Measurements from ENCODE around the gene NKX2-3. TPM values are rescaled to one million over a fixed set of nuclear protein-coding genes. Genes with fewer than 3 reads are reported as not detected.

Gene NKX2-3
- polyA plus RNA-seq, 2 donors, result 0.14 to 1.1 TPM

- no peaks in the 10 kb centered on the region for H3K27me3 ChIP-seq (ENCODE audit: control insufficient read depth in 1 of 2, insufficient read depth in 2 of 2, low read length in 2 of 2)
These were observed 39.1 kb downstream of the NKX2-3 start for GRCh38 chr10:99571816-99572215.

GRCh38 chr10:99573790-99574189 is 41.0 kb downstream of the NKX2-3 start:
- H3K4me3 ChIP-seq (ENCODE audit: low read depth in 1 of 2, low read length in 2 of 2), result no peak overlapping the region
- H3K27ac ChIP-seq (ENCODE audit: low read depth in 2 of 2, low read length in 1 of 2), result no peak overlapping the region
- WGBS, 2 donors, result 38% methylated on average over 5 of the region's 5 CpGs
- H3K27me3 ChIP-seq (ENCODE audit: control insufficient read depth in 1 of 2, insufficient read depth in 2 of 2, low read length in 2 of 2), result no peaks in the 10 kb centered on the region
- no peaks in the 10 kb centered on the region for H3K36me3 ChIP-seq (ENCODE audit: control insufficient read depth in 2 of 2, insufficient read depth in 2 of 2, low read length in 1 of 2)
- H3K9me3 ChIP-seq (ENCODE audit: control insufficient read depth in 2 of 2, insufficient read depth in 1 of 2, low read depth in 1 of 2, low read length in 1 of 2), result no peaks in the 10 kb centered on the region
- no peaks in the 10 kb centered on the region for H3K4me1 ChIP-seq (ENCODE audit: control insufficient read depth in 2 of 2, insufficient read depth in 2 of 2, low read length in 1 of 2)

More at GRCh38 chr10:99571816-99572215, 39.1 kb downstream of the NKX2-3 start:
- no peaks in the 10 kb centered on the region for H3K4me1 ChIP-seq (ENCODE audit: control insufficient read depth in 2 of 2, insufficient read depth in 2 of 2, low read length in 1 of 2)
- no peak overlapping the region for H3K27ac ChIP-seq (ENCODE audit: low read depth in 2 of 2, low read length in 1 of 2)
- H3K36me3 ChIP-seq (ENCODE audit: control insufficient read depth in 2 of 2, insufficient read depth in 2 of 2, low read length in 1 of 2), result no peaks in the 10 kb centered on the region
- H3K9me3 ChIP-seq (ENCODE audit: control insufficient read depth in 2 of 2, insufficient read depth in 1 of 2, low read depth in 1 of 2, low read length in 1 of 2), result no peaks in the 10 kb centered on the region
- no peak overlapping the region for H3K4me3 ChIP-seq (ENCODE audit: low read depth in 1 of 2, low read length in 2 of 2)
- WGBS, 2 donors, result 67 to 68% methylated on average over 1 of the region's 1 CpG

- no peaks in the 10 kb centered on the region for H3K27me3 ChIP-seq (ENCODE audit: control insufficient read depth in 1 of 2, insufficient read depth in 2 of 2, low read length in 2 of 2)
- WGBS, 2 donors, result 62 to 88% methylated on average over 1 of the region's 1 CpG
These were observed 47.2 kb downstream of the NKX2-3 start for GRCh38 chr10:99579971-99580370.

GRCh38 chr10:99582255-99582770 is 49.6 kb downstream of the NKX2-3 start:
- Histone ChIP-seq H3K4me1 (ENCODE audit: control insufficient read depth in 2 of 2, insufficient read depth in 2 of 2, low read length in 1 of 2) (peaks cover 0 to 4% of the 10 kb centered on the region in 2 donors), H3K36me3 (ENCODE audit: control insufficient read depth in 2 of 2, insufficient read depth in 2 of 2, low read length in 1 of 2) (no peaks in the 10 kb centered on the region), H3K4me3 (ENCODE audit: low read depth in 1 of 2, low read length in 2 of 2) (no peak overlapping the region), H3K9me3 (ENCODE audit: control insufficient read depth in 2 of 2, insufficient read depth in 1 of 2, low read depth in 1 of 2, low read length in 1 of 2) (no peaks in the 10 kb centered on the region), H3K27me3 (ENCODE audit: control insufficient read depth in 1 of 2, insufficient read depth in 2 of 2, low read length in 2 of 2) (no peaks in the 10 kb centered on the region), H3K27ac (ENCODE audit: low read depth in 2 of 2, low read length in 1 of 2) (no peak overlapping the region)
- WGBS, 2 donors, result 52 to 66% methylated on average over 6 of the region's 6 CpGs

More at GRCh38 chr10:99579971-99580370, 47.2 kb downstream of the NKX2-3 start:
- H3K27ac ChIP-seq (ENCODE audit: low read depth in 2 of 2, low read length in 1 of 2), result no peak overlapping the region
- H3K4me3 ChIP-seq (ENCODE audit: low read depth in 1 of 2, low read length in 2 of 2), result no peak overlapping the region
- no peaks in the 10 kb centered on the region for H3K36me3 ChIP-seq (ENCODE audit: control insufficient read depth in 2 of 2, insufficient read depth in 2 of 2, low read length in 1 of 2)
- H3K4me1 ChIP-seq (ENCODE audit: control insufficient read depth in 2 of 2, insufficient read depth in 2 of 2, low read length in 1 of 2), result peaks cover 0 to 4% of the 10 kb centered on the region in 2 donors
- H3K9me3 ChIP-seq (ENCODE audit: control insufficient read depth in 2 of 2, insufficient read depth in 1 of 2, low read depth in 1 of 2, low read length in 1 of 2), result no peaks in the 10 kb centered on the region

GRCh38 chr10:99583687-99584086 is 50.9 kb downstream of the NKX2-3 start:
- no peaks in the 10 kb centered on the region for H3K9me3 ChIP-seq (ENCODE audit: control insufficient read depth in 2 of 2, insufficient read depth in 1 of 2, low read depth in 1 of 2, low read length in 1 of 2)
- H3K4me3 ChIP-seq (ENCODE audit: low read depth in 1 of 2, low read length in 2 of 2), result no peak overlapping the region
- WGBS, 2 donors, result 45 to 51% methylated on average over 8 of the region's 8 CpGs
- H3K4me1 ChIP-seq (ENCODE audit: control insufficient read depth in 2 of 2, insufficient read depth in 2 of 2, low read length in 1 of 2), result peaks cover 0 to 4% of the 10 kb centered on the region in 2 donors
- no peaks in the 10 kb centered on the region for H3K27me3 ChIP-seq (ENCODE audit: control insufficient read depth in 1 of 2, insufficient read depth in 2 of 2, low read length in 2 of 2)
- no peaks in the 10 kb centered on the region for H3K36me3 ChIP-seq (ENCODE audit: control insufficient read depth in 2 of 2, insufficient read depth in 2 of 2, low read length in 1 of 2)
- H3K27ac ChIP-seq (ENCODE audit: low read depth in 2 of 2, low read length in 1 of 2), result peak overlapping the region in 1 of 2 donors; percentile 6

Other genes starting within 250 kb of the NKX2-3 start
- gene CNNM1, start 203.6 kb upstream of the NKX2-3 start, polyA plus RNA-seq, result under 1 TPM; 0.61 to 0.81 TPM
- gene GOT1, start 102.3 kb upstream of the NKX2-3 start, polyA plus RNA-seq, result 10 to 100 TPM; 29.6 to 57.8 TPM
- 10 to 100 TPM; 50.1 to 61.4 TPM for gene SLC25A28, start 87.5 kb downstream of the NKX2-3 start, polyA plus RNA-seq
- 1 to 10 TPM; 1.3 to 2.5 TPM for gene ENTPD7, start 126.6 kb downstream of the NKX2-3 start, polyA plus RNA-seq
- gene COX15, start 199.2 kb downstream of the NKX2-3 start, polyA plus RNA-seq, result 10 to 100 TPM; 11.9 to 12.3 TPM
- 10 to 100 TPM; 15.5 to 19.0 TPM for gene CUTC, start 199.3 kb downstream of the NKX2-3 start, polyA plus RNA-seq
- under 1 TPM; 0.20 to 0.35 TPM for gene ABCC2, start 249.7 kb downstream of the NKX2-3 start, polyA plus RNA-seq